Measurements from ENCODE around the gene SLC35F1. TPM values are rescaled to one million over a fixed set of nuclear protein-coding genes. Genes with fewer than 3 reads are reported as not detected.

SLC35F1 gene
- total RNA-seq, 4 donors from 2014 or later = 0.74 to 12.0 (median 2.3) TPM

DNA sequence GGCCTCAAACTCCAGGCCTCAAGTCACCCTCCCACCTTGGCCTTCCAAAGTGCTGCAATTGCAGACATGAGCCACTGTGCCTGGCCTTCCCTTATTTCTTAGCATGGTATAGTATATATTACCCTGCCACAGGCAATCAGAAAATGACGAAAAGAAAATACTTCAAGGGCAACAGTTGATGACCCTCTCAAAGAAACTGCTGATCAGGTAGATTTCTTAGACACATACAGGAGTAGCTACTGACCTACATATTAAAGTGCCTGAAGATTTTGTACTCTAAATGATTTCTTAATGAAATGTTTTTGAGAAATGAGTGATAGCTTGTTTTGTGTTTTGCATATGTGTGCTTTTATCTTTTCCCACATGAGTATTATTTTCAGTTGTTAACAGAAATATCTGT is 4.6 kb downstream of the SLC35F1 start:
- DNase-seq (ENCODE audit: low spot score) = no peak
- ATAC-seq (ENCODE audit: low FRiP score) = no peak
- TF ChIP-seq, protein P1, sequence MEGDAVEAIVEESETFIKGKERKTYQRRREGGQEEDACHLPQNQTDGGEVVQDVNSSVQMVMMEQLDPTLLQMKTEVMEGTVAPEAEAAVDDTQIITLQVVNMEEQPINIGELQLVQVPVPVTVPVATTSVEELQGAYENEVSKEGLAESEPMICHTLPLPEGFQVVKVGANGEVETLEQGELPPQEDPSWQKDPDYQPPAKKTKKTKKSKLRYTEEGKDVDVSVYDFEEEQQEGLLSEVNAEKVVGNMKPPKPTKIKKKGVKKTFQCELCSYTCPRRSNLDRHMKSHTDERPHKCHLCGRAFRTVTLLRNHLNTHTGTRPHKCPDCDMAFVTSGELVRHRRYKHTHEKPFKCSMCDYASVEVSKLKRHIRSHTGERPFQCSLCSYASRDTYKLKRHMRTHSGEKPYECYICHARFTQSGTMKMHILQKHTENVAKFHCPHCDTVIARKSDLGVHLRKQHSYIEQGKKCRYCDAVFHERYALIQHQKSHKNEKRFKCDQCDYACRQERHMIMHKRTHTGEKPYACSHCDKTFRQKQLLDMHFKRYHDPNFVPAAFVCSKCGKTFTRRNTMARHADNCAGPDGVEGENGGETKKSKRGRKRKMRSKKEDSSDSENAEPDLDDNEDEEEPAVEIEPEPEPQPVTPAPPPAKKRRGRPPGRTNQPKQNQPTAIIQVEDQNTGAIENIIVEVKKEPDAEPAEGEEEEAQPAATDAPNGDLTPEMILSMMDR (IDR thresholded peaks at IDR 0.05) = no peak

DNA sequence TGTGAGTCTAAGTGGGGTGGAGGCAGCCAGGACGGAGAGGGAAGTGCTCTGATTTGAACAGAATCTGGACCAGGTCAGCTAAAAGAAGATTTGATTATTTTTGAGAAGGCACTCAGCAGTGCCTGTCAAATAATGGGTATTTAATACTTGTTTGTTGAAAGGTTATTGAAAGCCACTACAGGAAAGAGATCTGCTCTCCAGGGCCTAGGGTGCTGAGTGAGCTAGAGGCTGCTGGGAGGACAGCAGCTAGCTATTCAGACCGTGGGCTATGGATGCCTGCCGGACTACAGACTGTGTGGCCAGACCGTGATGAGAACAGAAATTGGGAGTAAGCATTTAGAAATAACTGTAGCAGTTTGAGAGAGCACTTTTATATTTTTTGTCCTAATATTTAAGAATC is 8.8 kb downstream of the SLC35F1 start:
- TF ChIP-seq, protein P1 (IDR thresholded peaks at IDR 0.05) = no peak
- DNase-seq (ENCODE audit: low spot score) = no peak
- ATAC-seq (ENCODE audit: low FRiP score) = no peak

DNA sequence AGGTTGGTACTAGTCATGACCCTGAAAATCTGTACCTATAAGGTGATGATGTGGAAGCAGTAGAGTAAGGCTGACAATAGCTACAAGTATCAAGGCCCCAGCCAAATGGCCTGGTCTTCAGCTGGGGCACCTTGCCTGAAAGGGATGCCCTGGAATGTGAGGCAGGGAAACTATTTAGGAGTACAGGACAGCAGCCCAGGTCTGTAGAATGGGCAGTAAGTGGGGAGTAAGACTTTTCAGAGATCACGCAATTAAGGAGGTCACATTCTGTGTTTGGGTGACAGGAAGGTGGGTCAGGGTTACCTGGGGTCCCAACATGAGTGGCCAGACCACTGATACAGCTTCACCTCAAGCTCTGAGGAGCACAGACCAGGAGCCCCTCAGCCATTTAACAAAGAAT is 9.4 kb downstream of the SLC35F1 start:
- TF ChIP-seq, protein P1 (IDR thresholded peaks at IDR 0.05) = no peak
- DNase-seq (ENCODE audit: low spot score) (no peak), ATAC-seq (ENCODE audit: low FRiP score) (no peak)

DNA sequence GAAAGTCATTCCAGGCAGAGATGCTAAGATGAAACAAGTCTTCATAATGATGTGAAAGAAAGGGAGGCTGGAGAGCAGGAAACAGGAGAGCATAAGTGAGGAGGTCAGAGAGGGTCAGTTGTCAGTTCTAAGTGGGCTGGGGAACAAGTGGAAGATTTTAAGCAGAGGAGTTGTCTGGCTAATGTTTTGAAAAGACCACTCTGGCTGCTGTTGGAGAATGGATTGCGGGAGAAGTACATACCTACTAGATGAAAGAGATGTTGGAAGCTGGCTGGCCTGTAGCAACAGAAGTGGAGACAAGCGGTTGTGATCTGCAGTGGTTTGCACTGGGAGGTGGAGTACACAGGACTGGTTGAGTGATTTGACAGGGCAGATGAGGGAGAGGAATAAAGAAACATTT is 10.1 kb downstream of the SLC35F1 start:
- ATAC-seq (ENCODE audit: low FRiP score) = no peak
- TF ChIP-seq, protein P1 (IDR thresholded peaks at IDR 0.05) = no peak
- DNase-seq (ENCODE audit: low spot score) = no peak

- DNase-seq (ENCODE audit: low spot score) (no peak), ATAC-seq (ENCODE audit: low FRiP score) (no peak)
- TF ChIP-seq, protein P1 (IDR thresholded peaks at IDR 0.05) = no peak
Observed at GRCh38 chr6:117918454-117918853, 11.4 kb downstream of the SLC35F1 start.

DNA sequence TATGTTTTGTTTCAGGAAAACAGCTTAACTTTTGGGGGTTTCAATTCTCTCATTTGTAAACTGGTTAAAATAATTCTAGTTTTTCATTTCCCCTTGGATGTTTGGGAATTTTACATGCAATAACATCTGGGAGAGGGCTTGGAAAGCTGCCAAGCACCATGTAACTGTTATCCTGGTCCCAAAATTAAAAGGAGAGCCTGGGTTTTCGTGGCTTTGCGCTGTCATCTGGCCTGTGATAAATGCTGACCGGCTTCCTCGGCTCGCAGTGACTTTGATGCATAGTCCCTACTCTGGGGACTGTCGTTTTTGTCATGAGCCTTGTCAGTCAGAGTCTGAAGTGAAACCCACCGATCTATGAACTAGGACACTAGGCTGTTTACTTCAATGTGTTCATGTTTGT is 12.2 kb downstream of the SLC35F1 start:
- TF ChIP-seq, protein P1 (IDR thresholded peaks at IDR 0.05) = no peak
- ATAC-seq (ENCODE audit: low FRiP score) (no peak), DNase-seq (ENCODE audit: low spot score) (no peak)

GRCh38 chr6:117919775-117920729 is 13.0 kb downstream of the SLC35F1 start:
- peak; percentile 40 for ATAC-seq (ENCODE audit: low FRiP score)
- TF ChIP-seq, protein P1 (IDR thresholded peaks at IDR 0.05) = no peak
- no peak for DNase-seq (ENCODE audit: low spot score)
